OCI-LY1 (cell line): ENCODE results near the gene MYH7.

Source experiments
- EZH2 ChIP-seq: fragments of 200-600 bp; sonication (generic), shearing (Covaris generic); IDR thresholded peaks from 2 replicates; pipeline ENCODE4 v1.8.0; 2017; ENCODE audit warnings: borderline replicate concordance, mixed run types, mild to moderate bottlenecking, antibody characterized with exemption, low read length, moderate library complexity, mixed read lengths
- TF ChIP-seq, protein P1 (sequence below): fragments of 200-600 bp; sonication (generic), shearing (Covaris generic); IDR thresholded peaks from 2 replicates; pipeline ENCODE4 v1.5.1; 2017; ENCODE audit warnings: mild to moderate bottlenecking, antibody characterized with exemption, low read length, moderate library complexity, mixed read lengths

DNA sequence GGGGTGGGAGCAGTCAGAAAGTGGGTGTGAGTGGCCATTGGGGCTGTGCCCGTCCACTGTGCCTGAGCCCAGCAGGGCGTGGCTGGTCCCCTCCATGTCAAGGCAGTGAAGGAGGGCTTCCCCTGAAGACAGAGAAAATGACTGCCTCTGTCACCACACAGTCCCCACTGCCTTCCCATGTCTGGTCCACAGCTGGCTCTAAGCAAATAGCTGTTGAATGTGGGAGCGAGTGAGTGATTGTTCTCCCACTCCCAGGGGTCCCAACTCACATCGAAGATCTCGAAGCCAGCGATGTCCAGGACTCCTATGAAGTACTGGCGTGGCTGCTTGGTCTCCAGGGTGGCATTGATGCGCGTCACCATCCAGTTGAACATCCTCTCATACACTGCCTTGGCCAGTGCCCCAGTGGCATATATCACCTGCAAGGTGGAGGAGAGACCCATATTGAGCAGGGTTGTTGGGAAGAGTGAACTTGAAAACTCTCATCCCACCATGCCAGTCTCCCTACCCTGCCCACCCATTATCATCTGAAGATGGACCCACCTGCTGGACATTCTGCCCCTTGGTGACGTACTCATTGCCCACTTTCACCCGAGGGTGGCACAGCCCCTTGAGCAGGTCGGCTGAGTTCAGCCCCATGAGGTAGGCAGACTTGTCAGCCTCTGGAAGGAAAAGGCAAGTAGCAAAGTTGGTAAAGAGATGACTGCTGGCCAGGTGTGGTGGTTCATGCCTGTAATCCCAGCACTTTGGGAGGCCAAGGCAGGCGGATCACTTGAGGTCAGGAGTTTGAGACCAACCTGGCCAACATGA is 6.6 kb downstream of the MYH7 start:
- TF ChIP-seq, protein P1, sequence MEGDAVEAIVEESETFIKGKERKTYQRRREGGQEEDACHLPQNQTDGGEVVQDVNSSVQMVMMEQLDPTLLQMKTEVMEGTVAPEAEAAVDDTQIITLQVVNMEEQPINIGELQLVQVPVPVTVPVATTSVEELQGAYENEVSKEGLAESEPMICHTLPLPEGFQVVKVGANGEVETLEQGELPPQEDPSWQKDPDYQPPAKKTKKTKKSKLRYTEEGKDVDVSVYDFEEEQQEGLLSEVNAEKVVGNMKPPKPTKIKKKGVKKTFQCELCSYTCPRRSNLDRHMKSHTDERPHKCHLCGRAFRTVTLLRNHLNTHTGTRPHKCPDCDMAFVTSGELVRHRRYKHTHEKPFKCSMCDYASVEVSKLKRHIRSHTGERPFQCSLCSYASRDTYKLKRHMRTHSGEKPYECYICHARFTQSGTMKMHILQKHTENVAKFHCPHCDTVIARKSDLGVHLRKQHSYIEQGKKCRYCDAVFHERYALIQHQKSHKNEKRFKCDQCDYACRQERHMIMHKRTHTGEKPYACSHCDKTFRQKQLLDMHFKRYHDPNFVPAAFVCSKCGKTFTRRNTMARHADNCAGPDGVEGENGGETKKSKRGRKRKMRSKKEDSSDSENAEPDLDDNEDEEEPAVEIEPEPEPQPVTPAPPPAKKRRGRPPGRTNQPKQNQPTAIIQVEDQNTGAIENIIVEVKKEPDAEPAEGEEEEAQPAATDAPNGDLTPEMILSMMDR, result no peak
- TF ChIP-seq EZH2, result no peak
